Measurements from ENCODE around the gene CEBPA.

CEBPA gene

GRCh38 chr19:33287927-33288326 lies 14.4 kb downstream of the CEBPA start:
- H3K4me3 ChIP-seq (ENCODE audit: low read depth, low read length) = no peak overlapping the region
- TF ChIP-seq, protein P1, sequence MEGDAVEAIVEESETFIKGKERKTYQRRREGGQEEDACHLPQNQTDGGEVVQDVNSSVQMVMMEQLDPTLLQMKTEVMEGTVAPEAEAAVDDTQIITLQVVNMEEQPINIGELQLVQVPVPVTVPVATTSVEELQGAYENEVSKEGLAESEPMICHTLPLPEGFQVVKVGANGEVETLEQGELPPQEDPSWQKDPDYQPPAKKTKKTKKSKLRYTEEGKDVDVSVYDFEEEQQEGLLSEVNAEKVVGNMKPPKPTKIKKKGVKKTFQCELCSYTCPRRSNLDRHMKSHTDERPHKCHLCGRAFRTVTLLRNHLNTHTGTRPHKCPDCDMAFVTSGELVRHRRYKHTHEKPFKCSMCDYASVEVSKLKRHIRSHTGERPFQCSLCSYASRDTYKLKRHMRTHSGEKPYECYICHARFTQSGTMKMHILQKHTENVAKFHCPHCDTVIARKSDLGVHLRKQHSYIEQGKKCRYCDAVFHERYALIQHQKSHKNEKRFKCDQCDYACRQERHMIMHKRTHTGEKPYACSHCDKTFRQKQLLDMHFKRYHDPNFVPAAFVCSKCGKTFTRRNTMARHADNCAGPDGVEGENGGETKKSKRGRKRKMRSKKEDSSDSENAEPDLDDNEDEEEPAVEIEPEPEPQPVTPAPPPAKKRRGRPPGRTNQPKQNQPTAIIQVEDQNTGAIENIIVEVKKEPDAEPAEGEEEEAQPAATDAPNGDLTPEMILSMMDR (IDR thresholded peaks at IDR 0.05; ENCODE audit: low read depth, low read length) = no peak
- no peaks in the 10 kb centered on the region for H3K9me3 ChIP-seq
- H3K4me1 ChIP-seq = peaks cover 4% of the 10 kb centered on the region
- H3K36me3 ChIP-seq = no peaks in the 10 kb centered on the region
- DNase-seq = no peak
- H3K27me3 ChIP-seq = no peaks in the 10 kb centered on the region

DNA sequence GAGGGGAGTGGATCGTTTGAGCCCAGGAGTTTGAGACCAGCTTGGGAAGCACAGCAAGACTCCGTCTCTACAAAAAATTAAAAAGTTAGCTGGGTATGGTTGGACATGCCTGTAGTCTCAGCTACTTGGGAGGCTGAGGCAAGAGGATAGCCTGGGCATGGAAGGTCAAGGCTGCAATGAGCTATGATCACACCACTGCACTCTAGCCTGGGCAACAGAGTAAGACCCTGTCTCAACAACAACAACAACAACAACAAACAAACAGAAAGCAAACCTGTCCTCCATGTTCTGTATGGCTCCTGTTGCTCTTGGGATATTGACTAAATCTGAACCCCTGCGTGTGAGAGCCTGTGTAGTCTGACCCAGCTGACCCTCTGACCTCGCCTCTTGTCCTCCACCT lies 14.9 kb downstream of the CEBPA start:
- no peaks in the 10 kb centered on the region for H3K4me1 ChIP-seq
- no peaks in the 10 kb centered on the region for H3K27me3 ChIP-seq
- DNase-seq = no peak
- no peak overlapping the region for H3K4me3 ChIP-seq (ENCODE audit: low read depth, low read length)
- no peaks in the 10 kb centered on the region for H3K36me3 ChIP-seq
- H3K9me3 ChIP-seq = no peaks in the 10 kb centered on the region
- TF ChIP-seq, protein P1 (IDR thresholded peaks at IDR 0.05; ENCODE audit: low read depth, low read length) = no peak

GRCh38 chr19:33286899-33287298 lies 15.4 kb downstream of the CEBPA start:
- Histone ChIP-seq H3K4me1 (no peaks in the 10 kb centered on the region), H3K27me3 (no peaks in the 10 kb centered on the region), H3K36me3 (no peaks in the 10 kb centered on the region), H3K4me3 (ENCODE audit: low read depth, low read length) (no peak overlapping the region), H3K9me3 (no peaks in the 10 kb centered on the region)
- no peak for DNase-seq
- TF ChIP-seq, protein P1 (IDR thresholded peaks at IDR 0.05; ENCODE audit: low read depth, low read length) = no peak

GRCh38 chr19:33285441-33285927 lies 16.9 kb downstream of the CEBPA start:
- DNase-seq = no peak

DNA sequence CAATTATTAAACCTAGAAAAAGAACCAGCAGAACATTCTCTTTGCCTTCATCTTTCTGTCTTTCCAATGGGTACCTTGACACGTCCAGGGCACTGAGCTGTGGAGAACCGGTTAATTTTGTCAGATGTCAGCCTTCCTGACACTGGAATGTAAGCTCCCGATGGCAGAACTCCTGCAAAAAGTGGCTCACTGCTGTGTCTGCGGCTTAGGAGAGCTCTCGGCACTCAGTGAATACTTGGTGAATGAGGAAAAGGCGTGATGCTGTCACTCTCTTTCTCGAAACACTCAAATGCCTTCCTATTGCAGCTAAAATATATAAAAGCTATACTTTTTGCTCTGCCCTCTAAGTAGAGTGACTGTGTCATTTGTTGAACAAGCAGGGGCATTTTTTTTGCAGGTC lies 17.6 kb downstream of the CEBPA start:
- Histone ChIP-seq H3K36me3 (no peaks in the 10 kb centered on the region), H3K9me3 (no peaks in the 10 kb centered on the region), H3K27me3 (no peaks in the 10 kb centered on the region), H3K4me1 (no peaks in the 10 kb centered on the region), H3K4me3 (ENCODE audit: low read depth, low read length) (no peak overlapping the region)
- TF ChIP-seq, protein P1 (IDR thresholded peaks at IDR 0.05; ENCODE audit: low read depth, low read length) = no peak
- DNase-seq = no peak

More at GRCh38 chr19:33285441-33285927, 16.9 kb downstream of the CEBPA start:
- Histone ChIP-seq H3K36me3 (no peaks in the 10 kb centered on the region), H3K9me3 (no peaks in the 10 kb centered on the region), H3K4me1 (no peaks in the 10 kb centered on the region), H3K27me3 (no peaks in the 10 kb centered on the region), H3K4me3 (ENCODE audit: low read depth, low read length) (no peak overlapping the region)
- TF ChIP-seq, protein P1 (IDR thresholded peaks at IDR 0.05; ENCODE audit: low read depth, low read length) = no peak

- Histone ChIP-seq H3K4me1 (no peaks in the 10 kb centered on the region), H3K4me3 (ENCODE audit: low read depth, low read length) (no peak overlapping the region), H3K9me3 (no peaks in the 10 kb centered on the region), H3K36me3 (no peaks in the 10 kb centered on the region), H3K27me3 (no peaks in the 10 kb centered on the region)
- TF ChIP-seq, protein P1 (IDR thresholded peaks at IDR 0.05; ENCODE audit: low read depth, low read length) = no peak
- no peak for DNase-seq
Observed at GRCh38 chr19:33284146-33284643, 18.1 kb downstream of the CEBPA start.

Measured in BE2C (cell line).